RWPE2 (cell line): ENCODE measurements around the gene ACTA1.

Experiments
- ATAC-seq: fragments of 200-7000 bp; cut with Tn5 transposase; 3 replicates; pipeline ENCODE4 v1.9.1; 2021; ENCODE audit warnings: low read depth
- DNase-seq: peaks from one replicate; pipeline ENCODE4 v3.0.0-alpha.2; 2020; ENCODE audit warnings: low spot score
- H3K27ac ChIP-seq: fragments of 450-650 bp; 2 replicates; pipeline ENCODE4 v1.5.1; 2017; ENCODE audit warnings: mild to moderate bottlenecking; ENCODE audit not compliant: poor library complexity, severe bottlenecking
- H3K27me3 ChIP-seq: fragments of 250-450 bp; sonication (Bioruptor Pico); 2 replicates; pipeline ENCODE4 v1.5.1; 2021; ENCODE audit warnings: mild to moderate bottlenecking, moderate library complexity; ENCODE audit not compliant: insufficient read depth, poor library complexity, severe bottlenecking
- H3K36me3 ChIP-seq: fragments of 250-450 bp; sonication (Bioruptor Pico); 2 replicates; pipeline ENCODE4 v1.5.1; 2020; ENCODE audit warnings: low read depth, mild to moderate bottlenecking, moderate library complexity
- H3K4me1 ChIP-seq: fragments of 250-450 bp; sonication (Bioruptor Pico); 2 replicates; pipeline ENCODE4 v1.5.1; 2021; ENCODE audit warnings: mild to moderate bottlenecking, moderate library complexity; ENCODE audit not compliant: insufficient read depth, poor library complexity, severe bottlenecking
- H3K4me3 ChIP-seq: fragments of 250-450 bp; sonication (Bioruptor Pico); 2 replicates; pipeline ENCODE4 v1.5.1; 2021; ENCODE audit warnings: mild to moderate bottlenecking, moderate library complexity; ENCODE audit not compliant: severe bottlenecking
- H3K9me3 ChIP-seq: fragments of 250-450 bp; sonication (Bioruptor Pico); 2 replicates; pipeline ENCODE4 v1.5.1; 2021; ENCODE audit warnings: mild to moderate bottlenecking, moderate library complexity; ENCODE audit not compliant: severe bottlenecking
- TF ChIP-seq, protein P1 (sequence below): fragments of 450-650 bp; IDR thresholded peaks from one replicate; pipeline ENCODE4 v1.5.1; 2017; ENCODE audit warnings: mild to moderate bottlenecking, moderate library complexity; ENCODE audit not compliant: poor library complexity, severe bottlenecking

ACTA1 gene

DNA sequence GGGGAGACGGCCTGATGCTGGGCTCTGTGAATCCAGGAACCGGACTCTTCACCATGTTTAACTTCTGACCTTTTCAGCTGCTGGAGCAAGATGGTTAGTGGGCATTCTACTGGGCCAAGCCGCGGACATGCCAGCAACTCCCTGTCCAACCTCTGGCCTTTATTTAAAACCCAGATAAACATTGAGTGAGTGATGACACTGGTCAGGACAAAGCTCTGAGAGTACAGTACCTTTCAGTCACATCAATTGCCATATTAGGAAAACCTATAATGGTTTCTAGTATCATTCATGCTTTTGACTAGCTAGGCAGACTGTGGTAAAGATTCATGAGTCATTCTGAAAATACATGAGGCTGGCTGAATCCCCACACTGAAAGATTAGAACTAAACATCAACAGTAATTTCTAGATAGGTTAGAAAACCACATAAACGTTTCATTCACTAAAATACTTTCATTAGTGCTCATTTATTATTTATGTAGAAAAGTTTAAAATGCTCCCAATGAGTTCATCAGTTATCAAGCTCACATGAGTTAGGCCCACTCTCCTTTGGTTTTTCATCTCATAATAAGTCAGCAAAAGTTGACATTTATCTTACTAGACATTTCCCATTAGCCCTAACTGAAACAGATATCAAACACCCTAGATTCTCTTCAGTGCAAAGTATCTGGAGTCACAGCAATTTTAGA is 7.1 kb upstream of the ACTA1 start:
- no peak; the same call in 2 of the 3 replicates for ATAC-seq
- peaks cover 3% of the 10 kb centered on the region; the same call in 1 of the 2 replicates for H3K36me3 ChIP-seq

DNA sequence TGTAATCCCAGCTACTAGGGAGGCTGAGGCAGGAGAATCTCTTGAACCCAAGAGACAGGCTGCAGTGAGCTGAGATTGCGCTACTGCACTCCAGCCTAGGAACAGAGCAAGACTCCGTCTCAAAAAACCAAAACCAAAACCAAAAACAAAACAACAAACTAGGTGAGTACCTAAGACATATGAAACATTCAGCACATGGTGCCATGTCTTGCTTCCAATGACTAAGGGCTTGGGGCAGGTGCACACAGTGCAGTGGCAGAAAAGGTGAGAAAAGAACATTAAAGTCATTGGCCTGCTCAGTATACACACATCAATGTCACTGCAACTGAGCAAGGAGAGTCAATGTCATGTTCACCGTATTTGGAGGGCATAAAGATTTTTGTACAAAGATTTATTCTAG is 4.1 kb upstream of the ACTA1 start:
- Histone ChIP-seq H3K4me1 (no peaks in the 10 kb centered on the region), H3K4me3 (no peak overlapping the region), H3K27ac (no peak overlapping the region), H3K9me3 (no peaks in the 10 kb centered on the region), H3K36me3 (peaks cover 3% of the 10 kb centered on the region; the same call in 1 of the 2 replicates), H3K27me3 (peaks cover 25% of the 10 kb centered on the region)
- ATAC-seq (no peak), DNase-seq (no peak)
- TF ChIP-seq, protein P1, sequence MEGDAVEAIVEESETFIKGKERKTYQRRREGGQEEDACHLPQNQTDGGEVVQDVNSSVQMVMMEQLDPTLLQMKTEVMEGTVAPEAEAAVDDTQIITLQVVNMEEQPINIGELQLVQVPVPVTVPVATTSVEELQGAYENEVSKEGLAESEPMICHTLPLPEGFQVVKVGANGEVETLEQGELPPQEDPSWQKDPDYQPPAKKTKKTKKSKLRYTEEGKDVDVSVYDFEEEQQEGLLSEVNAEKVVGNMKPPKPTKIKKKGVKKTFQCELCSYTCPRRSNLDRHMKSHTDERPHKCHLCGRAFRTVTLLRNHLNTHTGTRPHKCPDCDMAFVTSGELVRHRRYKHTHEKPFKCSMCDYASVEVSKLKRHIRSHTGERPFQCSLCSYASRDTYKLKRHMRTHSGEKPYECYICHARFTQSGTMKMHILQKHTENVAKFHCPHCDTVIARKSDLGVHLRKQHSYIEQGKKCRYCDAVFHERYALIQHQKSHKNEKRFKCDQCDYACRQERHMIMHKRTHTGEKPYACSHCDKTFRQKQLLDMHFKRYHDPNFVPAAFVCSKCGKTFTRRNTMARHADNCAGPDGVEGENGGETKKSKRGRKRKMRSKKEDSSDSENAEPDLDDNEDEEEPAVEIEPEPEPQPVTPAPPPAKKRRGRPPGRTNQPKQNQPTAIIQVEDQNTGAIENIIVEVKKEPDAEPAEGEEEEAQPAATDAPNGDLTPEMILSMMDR, result no peak

More for the DNA sequence above, 7.1 kb upstream of the ACTA1 start:
- TF ChIP-seq, protein P1, result no peak
- no peaks in the 10 kb centered on the region for H3K4me1 ChIP-seq
- no peaks in the 10 kb centered on the region for H3K27me3 ChIP-seq
- no peak overlapping the region for H3K27ac ChIP-seq
- H3K9me3 ChIP-seq, result no peaks in the 10 kb centered on the region
- DNase-seq, result no peak
- no peak overlapping the region for H3K4me3 ChIP-seq

DNA sequence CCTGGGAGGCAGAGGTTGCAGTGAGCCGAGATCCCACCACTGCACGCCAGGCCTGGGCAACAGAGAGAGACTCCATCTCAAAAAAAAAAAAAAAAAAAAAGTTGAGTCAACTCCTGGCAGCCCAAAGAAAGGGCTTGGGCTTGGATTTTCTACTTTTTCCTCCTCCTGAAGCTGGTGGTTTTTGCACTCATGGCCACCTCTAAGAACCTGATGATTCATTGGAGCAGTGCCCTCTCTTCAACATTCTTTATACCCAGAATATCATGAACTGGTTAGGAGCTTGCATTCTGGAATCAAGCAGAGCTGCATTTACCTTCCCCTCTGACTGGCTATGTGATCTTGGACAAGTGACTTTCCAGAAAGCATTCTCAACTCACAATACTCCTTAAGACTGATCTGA is 3.5 kb upstream of the ACTA1 start:
- no peaks in the 10 kb centered on the region for H3K4me1 ChIP-seq
- H3K4me3 ChIP-seq, result no peak overlapping the region
- H3K9me3 ChIP-seq, result no peaks in the 10 kb centered on the region
- peaks cover 31% of the 10 kb centered on the region for H3K27me3 ChIP-seq
- no peak for DNase-seq
- H3K27ac ChIP-seq, result no peak overlapping the region
- TF ChIP-seq, protein P1, result no peak
- peaks cover 3% of the 10 kb centered on the region; the same call in 1 of the 2 replicates for H3K36me3 ChIP-seq
- no peak for ATAC-seq

DNA sequence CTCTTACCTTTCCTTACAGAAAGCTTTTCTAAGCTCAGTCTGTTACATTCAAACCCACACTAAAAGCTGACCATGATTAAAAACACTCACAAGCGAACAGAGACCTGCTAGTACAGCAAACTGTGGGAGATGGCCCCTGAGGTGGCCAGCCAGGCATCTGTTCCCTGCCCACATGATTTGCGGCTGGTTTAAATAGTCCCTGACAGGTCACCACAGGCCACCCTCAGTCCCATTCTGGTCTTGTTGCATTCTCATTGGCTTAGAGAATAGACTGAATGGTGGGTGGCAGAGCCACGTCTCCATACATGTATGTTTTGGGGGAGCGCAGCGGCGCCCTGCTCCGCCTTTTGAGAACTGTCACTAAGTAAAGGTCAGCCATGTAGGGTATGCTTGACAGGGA is 2.3 kb upstream of the ACTA1 start:
- ATAC-seq (no peak), DNase-seq (no peak)
- Histone ChIP-seq H3K9me3 (no peaks in the 10 kb centered on the region), H3K27ac (no peak overlapping the region), H3K4me1 (no peaks in the 10 kb centered on the region), H3K36me3 (peaks cover 1% of the 10 kb centered on the region; the same call in 1 of the 2 replicates), H3K27me3 (peaks cover 42% of the 10 kb centered on the region), H3K4me3 (no peak overlapping the region)
- TF ChIP-seq, protein P1, result no peak

DNA sequence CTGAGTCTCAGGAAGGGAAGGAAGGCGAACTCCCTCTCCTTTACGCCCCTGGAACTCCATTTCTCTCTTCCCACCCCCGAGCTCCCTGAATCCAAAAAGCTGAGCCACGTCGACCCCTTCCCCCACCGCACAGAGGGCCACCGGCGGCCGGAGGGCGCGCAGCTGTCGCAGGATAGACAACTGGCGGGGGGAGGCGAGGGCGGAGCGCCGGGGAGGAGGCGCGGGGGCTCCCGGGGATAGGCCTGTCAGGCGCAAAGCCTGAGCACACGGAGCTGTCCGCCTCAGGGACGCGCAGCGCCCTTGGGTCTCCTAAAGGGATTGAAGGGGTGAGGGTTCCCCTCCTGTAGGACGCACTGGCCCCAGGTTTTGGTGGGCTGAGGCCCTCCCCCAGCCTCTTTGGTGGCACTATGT is 752 bp upstream of the ACTA1 start:
- TF ChIP-seq, protein P1, result no peak
- H3K4me3 ChIP-seq, result no peak overlapping the region
- H3K27me3 ChIP-seq, result peaks cover 53% of the 10 kb centered on the region
- no peak for ATAC-seq
- no peak for DNase-seq
- no peaks in the 10 kb centered on the region for H3K36me3 ChIP-seq
- no peaks in the 10 kb centered on the region for H3K9me3 ChIP-seq
- no peaks in the 10 kb centered on the region for H3K4me1 ChIP-seq
- no peak overlapping the region for H3K27ac ChIP-seq
